Stimulated activated CD4-positive, alpha-beta T cell treated with anti-CD3 and anti-CD28 coated beads, Interleukin-1b, Interleukin-23, amount 100 ng/mL, for 1 hour (primary cell): Measurements from ENCODE around the gene MEGF11.

Experiments used
- DNase-seq, 2 donors: peaks; one replicate each; pipeline ENCODE4 v3.0.0-alpha.2; 2020; ENCODE audit warnings: low read depth in 2 of 2

Gene MEGF11

GRCh38 chr15:66216806-66217205 lies 36.7 kb downstream of the MEGF11 start:
- DNase-seq: no peak

DNA sequence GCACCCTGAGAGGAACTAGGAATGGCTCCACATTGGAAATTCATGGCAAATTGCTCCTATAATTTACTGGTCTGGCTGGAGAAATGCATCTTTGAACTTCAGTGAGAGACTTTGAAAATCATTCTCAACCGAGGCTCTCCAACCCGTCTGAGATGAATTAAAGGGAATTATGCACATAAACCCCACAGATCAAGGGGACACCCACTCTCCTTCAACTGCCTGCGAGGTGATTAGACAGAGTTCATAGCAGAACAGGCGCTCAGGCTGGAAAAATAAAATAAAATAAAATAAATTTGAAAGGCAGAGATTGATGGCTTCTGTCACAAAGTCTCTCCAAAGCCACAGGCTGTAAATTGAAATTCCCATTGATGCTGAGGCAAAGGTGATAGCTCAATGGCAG lies 37.7 kb downstream of the MEGF11 start:
- no peak for DNase-seq

DNA sequence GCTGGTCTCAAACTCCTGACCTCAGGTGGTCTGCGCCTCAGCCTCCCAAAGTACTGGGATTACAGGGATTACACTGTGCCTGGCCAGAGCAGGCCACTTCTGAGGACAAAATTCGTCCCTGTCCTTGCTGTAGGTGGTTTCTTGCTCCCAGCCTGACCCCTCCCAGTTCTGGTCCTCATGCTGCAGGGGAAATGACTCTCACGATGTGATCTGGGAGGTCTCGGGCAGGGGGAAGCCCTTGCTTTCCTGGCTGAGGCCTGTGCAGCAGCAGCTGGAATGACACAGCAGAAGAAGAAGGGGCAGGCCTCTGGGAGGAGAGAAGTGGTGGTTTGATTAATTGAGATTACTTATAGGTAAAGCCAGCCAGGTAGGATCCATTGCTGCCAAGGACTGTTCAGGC lies 39.3 kb downstream of the MEGF11 start:
- no peak for DNase-seq

DNA sequence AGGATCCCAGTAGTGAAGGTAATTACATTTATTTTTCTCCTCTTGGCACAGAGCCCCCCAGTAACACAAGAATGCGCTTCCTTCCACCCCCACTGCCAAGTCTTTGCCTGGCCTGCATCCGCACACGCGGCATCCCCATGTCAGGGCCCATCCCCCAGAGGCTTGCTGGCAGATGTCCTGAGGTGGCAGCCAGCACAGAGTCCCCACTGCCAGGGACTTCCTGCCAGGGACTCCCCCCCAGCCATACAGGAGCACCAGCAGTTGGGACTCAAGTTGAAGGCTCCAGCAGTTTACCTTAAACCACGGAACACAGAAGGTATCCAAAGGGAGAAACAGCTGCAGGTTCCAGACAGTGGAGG lies 41.0 kb downstream of the MEGF11 start:
- DNase-seq: no peak

- DNase-seq: no peak
Measured at GRCh38 chr15:66211670-66212562, 41.6 kb downstream of the MEGF11 start.

- no peak for DNase-seq
Measured at GRCh38 chr15:66210684-66211083, 42.9 kb downstream of the MEGF11 start.

GRCh38 chr15:66198757-66199156 lies 54.8 kb downstream of the MEGF11 start:
- DNase-seq: no peak

GRCh38 chr15:66196602-66197001 lies 56.9 kb downstream of the MEGF11 start:
- no peak for DNase-seq

- DNase-seq: no peak
Measured at GRCh38 chr15:66195621-66196230, 57.8 kb downstream of the MEGF11 start.

DNA sequence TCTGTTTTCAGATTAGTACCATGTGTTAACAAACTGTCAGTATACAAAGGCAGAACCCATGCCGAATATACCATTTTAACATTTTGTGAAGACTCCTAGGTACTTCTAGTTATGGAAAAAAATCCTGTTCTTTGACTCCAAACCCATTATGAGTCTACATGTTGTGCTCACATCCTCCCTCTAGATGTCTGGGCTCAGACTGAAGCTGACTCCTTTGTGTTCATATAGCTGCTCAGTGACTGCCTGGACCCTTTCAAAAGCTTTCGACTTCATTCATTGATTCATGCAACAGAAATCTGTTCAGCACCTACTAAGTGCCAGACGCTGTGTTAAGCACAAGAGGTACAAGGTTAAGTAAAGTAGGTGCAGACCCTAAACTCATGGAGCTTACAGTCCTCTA lies 60.5 kb downstream of the MEGF11 start:
- no peak for DNase-seq

DNA sequence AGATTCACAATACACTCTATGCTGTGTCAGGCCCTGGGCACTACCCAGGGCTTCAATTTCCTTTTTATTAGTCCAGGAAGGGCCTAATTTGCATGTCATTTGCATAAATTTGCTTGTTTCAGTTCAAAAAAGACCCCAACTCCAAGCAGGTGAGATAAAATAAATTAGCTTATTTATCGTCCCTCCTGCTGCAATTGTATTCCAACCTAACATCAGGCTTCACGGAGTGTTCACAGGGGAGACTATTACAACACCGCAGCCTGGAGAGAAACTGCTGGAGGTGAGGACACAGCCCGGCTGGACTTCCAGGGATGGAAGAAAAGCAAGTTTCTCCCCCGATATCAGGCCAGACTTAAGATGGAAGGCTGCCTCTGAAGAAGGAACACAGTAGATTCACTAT lies 62.8 kb downstream of the MEGF11 start:
- no peak for DNase-seq

DNA sequence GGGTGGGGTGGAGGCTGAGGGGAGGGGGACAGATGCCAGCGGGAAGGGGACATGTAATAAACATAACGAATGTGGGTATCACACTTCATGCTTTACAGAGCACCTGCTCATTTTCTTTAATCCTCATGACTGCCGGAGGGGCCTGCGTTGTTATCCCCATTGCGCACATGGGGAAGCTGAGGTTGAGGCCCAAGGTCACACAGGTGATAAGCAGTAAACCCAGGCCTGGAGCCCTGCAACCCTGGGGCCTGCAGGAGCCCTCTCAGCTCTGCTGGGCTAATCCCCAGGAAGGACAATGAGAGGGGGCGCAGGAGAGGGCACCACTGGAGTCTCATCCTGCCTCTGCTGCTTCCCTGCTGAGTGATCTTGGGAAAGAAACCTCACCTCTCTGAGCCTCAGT lies 64.3 kb downstream of the MEGF11 start:
- DNase-seq: no peak

GRCh38 chr15:66188464-66188863 lies 65.1 kb downstream of the MEGF11 start:
- DNase-seq: no peak

DNA sequence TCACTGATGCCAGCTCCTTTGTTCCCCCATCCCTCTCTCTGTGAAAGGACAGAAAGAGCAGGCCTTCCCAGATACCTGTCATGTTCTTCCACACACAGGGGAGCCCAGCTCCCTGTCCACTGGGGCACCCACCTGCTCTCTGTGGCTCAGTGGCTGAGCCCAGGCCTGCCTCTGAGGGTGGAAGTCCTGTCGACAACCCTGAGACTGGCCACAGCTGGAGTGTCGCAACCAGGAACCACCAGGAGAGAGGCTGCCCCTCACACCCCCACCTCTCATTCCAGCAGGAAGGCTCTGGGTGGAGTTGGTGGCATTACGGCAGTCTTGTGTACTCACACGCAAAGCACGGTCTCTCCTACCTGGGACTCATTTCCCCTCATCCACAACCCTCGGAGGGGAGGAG lies 66.3 kb downstream of the MEGF11 start:
- no peak for DNase-seq

DNA sequence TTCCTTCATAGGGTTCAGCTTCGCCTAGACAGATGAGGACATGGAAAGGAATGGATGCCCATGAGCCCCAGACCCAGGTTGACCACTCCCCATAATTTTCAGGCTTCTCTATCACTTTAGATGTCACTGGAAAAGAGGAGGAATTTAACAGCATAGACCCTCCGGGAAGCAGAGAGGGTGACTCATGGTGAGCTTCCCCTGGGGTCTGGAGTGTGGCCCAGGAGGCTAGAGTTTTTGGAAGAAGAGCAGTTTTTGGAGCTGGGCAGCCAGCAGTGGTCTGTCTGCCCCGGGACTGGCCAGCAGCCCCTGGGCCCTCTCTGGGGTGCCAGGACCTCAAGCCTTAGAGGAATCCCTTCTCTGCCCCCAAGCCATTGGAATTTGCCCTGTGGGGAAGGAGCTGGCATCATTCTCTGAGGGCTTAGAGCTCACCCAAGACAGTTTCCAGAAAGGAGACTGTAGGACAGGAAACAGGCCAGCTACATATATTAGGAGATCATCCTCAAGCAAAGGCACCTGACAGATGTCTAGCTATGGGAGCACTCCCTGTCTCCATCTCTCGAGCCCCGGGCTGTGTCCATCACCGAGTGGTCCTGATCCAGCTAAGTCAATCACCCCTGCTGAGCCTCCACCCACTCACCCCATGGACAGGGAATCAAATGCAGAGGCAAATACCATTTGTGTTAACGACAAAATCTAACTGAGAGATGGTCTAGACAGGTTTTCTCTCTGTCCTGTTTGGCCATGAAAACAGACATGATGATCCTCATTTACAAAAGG lies 67.3 kb downstream of the MEGF11 start:
- DNase-seq: no peak

GRCh38 chr15:66184936-66185790 lies 68.4 kb downstream of the MEGF11 start:
- no peak for DNase-seq

DNA sequence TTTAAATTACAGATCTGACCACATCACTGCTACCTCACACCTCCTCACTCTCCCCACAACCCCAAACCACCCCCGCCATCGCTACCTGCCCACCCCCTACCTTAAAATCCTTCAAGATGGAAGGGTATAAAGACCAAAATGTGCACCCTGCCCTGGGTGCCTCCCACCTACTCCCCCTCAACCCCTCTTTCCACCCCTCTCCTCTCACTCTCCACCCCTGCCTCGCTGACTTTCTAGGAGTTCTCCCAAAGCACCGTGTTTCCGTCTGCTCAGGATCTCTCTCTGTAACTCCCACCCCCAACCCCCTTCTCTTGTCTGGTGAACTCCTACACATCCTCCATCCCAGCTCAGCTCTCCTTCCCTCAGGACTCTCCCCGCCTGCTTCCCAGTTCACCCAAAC lies 69.1 kb downstream of the MEGF11 start:
- DNase-seq: no peak

GRCh38 chr15:66180531-66181097 lies 72.9 kb downstream of the MEGF11 start:
- no peak for DNase-seq

DNA sequence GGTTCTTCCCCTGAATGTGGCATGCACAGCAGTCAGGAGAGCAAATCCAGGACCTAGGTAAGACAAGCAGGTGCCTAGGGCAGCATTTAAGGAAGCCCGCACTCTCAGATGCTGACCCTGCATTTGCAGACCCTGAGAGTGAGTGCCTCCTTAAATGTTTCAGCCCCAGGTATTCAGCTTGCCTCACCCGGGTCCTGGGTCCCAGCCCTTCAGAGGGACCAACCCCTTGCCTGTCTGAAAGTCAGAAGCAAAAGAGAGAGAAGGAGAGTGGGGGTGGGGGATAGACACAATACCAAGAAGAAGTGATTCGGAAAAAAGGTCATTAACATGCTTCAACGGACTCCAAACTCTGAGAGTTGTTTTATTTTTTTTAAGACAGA lies 75.0 kb downstream of the MEGF11 start:
- no peak for DNase-seq

GRCh38 chr15:66172324-66172980 lies 81.1 kb downstream of the MEGF11 start:
- no peak for DNase-seq

DNA sequence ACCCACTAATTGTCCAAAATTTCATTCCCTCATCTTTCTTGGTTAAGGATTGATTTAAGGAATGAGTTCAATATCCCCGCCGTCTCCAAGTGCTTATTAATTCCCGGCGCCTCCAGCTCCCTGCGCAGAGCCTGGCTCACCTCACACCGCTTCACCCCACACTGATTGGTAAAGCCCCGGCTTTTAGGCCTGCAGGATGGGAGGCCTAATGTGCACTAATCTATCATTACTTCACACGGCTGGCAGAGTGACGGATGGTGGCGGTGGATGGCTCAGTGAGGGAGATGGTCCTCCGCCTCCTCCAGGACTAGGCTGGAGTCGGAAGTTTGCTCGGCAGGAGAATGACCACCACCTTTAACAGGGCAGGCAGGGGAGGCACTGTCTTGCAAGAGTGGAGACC lies 81.7 kb downstream of the MEGF11 start:
- no peak for DNase-seq
